ENCODE measurements around the gene CIT.

- TF ChIP-seq GATA3 (IDR thresholded peaks at IDR 0.05; ENCODE audit: low read depth, low read length) (no peak), GATA2 (IDR thresholded peaks at IDR 0.05; ENCODE audit: low read depth, low read length) (no peak)
These were observed 104.7 kb downstream of the CIT start for GRCh38 chr12:119772431-119772830.

All from SH-SY5Y (cell line).